Fibroblast of the aortic adventitia (primary cell): ENCODE data around the gene LRRC53. TPM values are rescaled to one million over a fixed set of nuclear protein-coding genes. Genes with fewer than 3 reads are reported as not detected.

Experiments
- DNase-seq: peaks from one replicate; pipeline ENCODE4 v3.0.0-alpha.2; 2010; ENCODE audit warnings: low read depth
- H3K4me3 ChIP-seq: 2 replicates; pipeline ENCODE4 v1.5.1; 2011; ENCODE audit warnings: low read depth, mild to moderate bottlenecking, control low read depth, low read length, moderate library complexity
- CTCF ChIP-seq: IDR thresholded peaks from 2 replicates; pipeline ENCODE4 v1.5.1; 2011; ENCODE audit warnings: mild to moderate bottlenecking, low read length, control low read depth, inconsistent platforms; ENCODE audit not compliant: insufficient read depth
- total RNA-seq: library from RNA; depleted of rRNA; stranded (reverse); fragments of >200 nt; gene quantifications from 2 replicates; pipeline ENCODE4 v1.2.3, GENCODE V29; 2012; ENCODE audit warnings: low replicate concordance

The LRRC53 gene
- total RNA-seq, 1 donor, result not detected

DNA sequence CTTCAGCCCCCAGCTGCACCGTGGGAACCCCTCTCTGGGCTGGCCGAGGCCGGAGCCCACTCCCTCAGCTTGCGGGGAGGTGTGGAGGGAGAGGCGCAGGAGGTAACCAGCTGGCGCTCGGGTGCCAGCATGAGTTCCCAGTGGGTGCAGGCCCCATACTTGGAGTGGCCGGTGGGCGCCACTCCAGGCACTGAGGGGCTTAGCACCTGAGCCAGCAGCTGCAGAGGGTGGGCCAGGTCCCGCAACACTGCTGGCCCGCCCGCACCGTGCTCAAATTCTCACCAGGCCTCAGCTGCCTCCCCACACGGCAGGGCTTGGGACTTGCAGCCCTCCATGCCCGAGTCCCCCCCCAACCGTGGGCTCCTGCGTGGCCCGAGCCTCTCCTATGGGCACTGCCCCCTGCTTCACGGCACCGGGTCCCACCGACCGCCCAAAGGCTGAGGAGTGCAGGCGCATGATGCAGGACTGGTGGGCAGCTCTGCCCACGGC, 47.2 kb downstream of the LRRC53 start:
- TF ChIP-seq CTCF, result no peak
- no peak overlapping the region for H3K4me3 ChIP-seq
- DNase-seq, result no peak

- H3K4me3 ChIP-seq, result no peak overlapping the region
- DNase-seq, result no peak
- no peak for TF ChIP-seq CTCF
Measured at GRCh38 chr1:74464037-74464436, 48.4 kb downstream of the LRRC53 start.

DNA sequence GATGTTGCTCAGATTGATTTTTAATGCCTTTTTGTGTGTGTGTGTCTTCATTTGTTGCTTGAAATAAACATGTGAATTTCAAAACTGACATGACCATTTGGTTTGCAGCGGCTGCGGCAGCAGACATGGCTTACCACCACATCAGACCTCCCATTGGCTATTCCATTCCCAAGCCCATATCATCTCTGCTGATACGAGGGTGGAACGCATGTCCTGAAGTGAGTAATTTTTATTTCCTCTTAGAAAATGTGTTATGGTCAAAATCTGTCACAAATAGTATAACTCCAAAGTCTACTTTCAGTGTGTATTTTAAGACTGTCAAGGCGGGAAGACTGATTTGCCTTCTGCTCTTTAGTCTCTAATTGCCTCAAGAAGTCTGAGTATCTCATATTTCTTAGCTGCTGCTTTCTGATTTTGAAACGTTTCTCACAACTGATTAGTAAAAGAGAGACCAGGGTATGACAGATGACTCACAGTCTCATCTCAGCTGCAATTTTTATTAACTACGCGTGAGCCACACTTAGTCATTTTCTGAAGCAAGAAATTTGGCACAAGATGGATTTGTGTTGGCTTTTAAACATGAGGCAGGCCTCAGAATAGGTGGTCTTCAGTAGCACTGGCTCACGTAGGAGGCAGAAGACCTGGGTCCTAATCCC, 49.0 kb downstream of the LRRC53 start:
- TF ChIP-seq CTCF, result no peak
- DNase-seq, result no peak
- H3K4me3 ChIP-seq, result no peak overlapping the region

DNA sequence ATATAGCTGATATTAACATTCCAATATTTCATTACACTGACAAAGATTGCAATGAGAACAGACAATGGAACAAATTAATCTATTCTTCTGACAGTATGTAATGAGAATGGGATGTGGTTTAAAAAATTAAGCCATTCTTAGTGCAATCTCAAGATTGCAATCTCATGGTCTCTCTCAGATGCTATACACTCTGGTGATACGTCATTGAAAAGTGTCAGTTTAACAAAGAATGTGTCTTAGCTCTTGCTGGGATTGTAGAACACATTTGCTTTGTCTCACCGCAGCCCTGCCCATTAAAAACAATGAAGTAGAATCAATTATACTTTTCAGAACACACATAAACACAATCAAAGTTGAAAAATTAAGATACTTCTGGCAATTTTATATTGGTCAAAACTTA, 55.2 kb downstream of the LRRC53 start:
- no peak for DNase-seq
- no peak for TF ChIP-seq CTCF
- no peak overlapping the region for H3K4me3 ChIP-seq

DNA sequence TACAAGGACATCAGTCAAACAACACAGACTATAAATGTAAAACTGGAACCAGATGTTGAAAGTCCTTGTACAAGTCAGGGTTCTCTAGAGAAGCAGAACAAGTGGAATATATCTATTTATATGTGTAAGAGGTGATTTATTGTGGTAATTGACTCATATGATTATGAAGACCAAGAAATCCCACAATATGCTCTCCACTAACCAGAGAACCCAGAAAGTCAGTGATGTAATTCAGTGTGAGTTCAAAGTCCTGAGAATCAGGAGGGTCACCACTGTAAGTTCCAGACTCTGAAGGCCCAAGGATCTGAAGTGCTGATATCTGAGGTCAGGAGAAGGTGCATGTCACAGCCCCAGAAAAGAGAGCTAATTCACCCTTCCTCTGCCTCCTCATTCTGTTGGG, 57.0 kb downstream of the LRRC53 start:
- no peak for TF ChIP-seq CTCF
- no peak overlapping the region for H3K4me3 ChIP-seq
- no peak for DNase-seq

DNA sequence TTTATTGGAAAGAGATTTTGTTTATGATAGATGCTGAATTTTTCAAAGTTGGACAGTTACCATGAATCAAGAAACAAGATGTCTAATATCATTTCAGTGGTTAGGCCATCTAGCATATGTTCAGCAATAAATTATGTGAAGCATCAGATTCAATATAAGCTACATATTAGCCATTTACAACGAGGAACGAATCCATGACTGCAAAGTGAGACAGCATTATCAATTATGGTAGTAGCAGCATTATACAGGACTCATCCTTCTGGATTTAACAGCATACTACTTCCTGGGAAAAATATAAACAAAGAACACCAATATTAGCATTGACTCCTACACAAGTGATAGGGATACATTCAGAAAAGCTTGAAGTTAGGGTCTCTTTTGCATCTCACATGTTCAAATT, 59.1 kb downstream of the LRRC53 start:
- DNase-seq, result no peak
- no peak overlapping the region for H3K4me3 ChIP-seq
- no peak for TF ChIP-seq CTCF

DNA sequence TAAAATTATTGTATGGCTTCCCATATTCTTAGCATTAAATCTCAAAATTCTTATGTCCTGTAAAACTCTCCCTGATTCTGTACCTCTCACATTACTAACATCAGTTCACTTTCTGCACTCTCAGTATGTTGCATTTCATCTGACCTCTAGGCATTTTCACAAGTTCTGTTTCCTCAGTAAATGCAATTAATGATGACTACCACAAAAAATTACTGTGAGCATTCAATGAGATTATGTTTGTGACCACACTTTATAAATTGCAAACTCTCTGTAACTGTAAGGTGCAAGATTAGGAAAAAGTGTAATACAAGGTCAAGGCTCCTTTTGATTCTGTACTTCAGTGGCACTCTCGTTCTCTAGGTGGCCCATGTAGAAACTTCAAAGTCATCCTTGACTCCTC, 60.4 kb downstream of the LRRC53 start:
- no peak overlapping the region for H3K4me3 ChIP-seq
- DNase-seq, result no peak
- TF ChIP-seq CTCF, result no peak
